HCT116 (cell line): ENCODE measurements around the gene NT5DC3. TPM values are rescaled to one million over a fixed set of nuclear protein-coding genes. Genes with fewer than 3 reads are reported as not detected.

Experiments
- ATAC-seq: fragments of 200-7000 bp; cut with Tn5 transposase; 2 replicates; pipeline ENCODE4 v1.9.1; 2020; ENCODE audit warnings: mild to moderate bottlenecking, moderate library complexity
- BruUV-seq: library from RNA; stranded (reverse); fragments of 400-500 nt; replicated peaks from 2 replicates; lab custom pipeline; 2021; lab: Mats Ljungman, UMichigan
- CTCF ChIA-PET: fragments of 300-600 bp; sonication (Branson Sonifier 250); formaldehyde crosslinking; loops from one replicate; lab custom pipeline; 2021; ENCODE audit warnings: antibody characterized with exemption; lab: Charles Lee
- POLR2A ChIA-PET: fragments of 300-600, 350-600 bp; sonication (Branson Sonifier 250); formaldehyde crosslinking; loops from one replicate; lab custom pipeline; 2021; ENCODE audit warnings: antibody characterized with exemption; lab: Charles Lee
- RAD21 ChIA-PET, 2 experiments: fragments of 300-600 bp; sonication (Branson Sonifier 250); formaldehyde crosslinking; loops; one replicate each; lab custom pipeline; 2023; ENCODE audit warnings: low total read pairs in 2 of 2; ENCODE audit not compliant: uncharacterized antibody in 2 of 2, unreplicated experiment in 2 of 2, low non-redundant PET in 1 of 2; lab: Charles Lee
- DNase-seq: peaks from one replicate; pipeline ENCODE4 v3.0.0-alpha.2; 2010; ENCODE audit warnings: low read depth, low spot score
- H2AFZ ChIP-seq: fragments of 200-600 bp; shearing (Covaris generic), sonication (generic); 2 replicates; pipeline ENCODE4 v1.6.1; 2017; ENCODE audit warnings: low read depth, mixed run types, mixed read lengths, antibody characterized with exemption, low read length; ENCODE audit not compliant: poor library complexity, severe bottlenecking
- H3K27ac ChIP-seq: 2 replicates; pipeline ENCODE4 v1.5.1; 2012; ENCODE audit warnings: low read depth, low read length
- H3K27me3 ChIP-seq: fragments of 200-600 bp; sonication (generic); 2 replicates; pipeline ENCODE4 v1.6.1; 2016; ENCODE audit warnings: mixed run types, low read length, mixed read lengths; ENCODE audit not compliant: insufficient read depth
- H3K36me3 ChIP-seq, 2 experiments: fragments of 200-500 bp in 1 of 2; fragments of 200-600 bp in 1 of 2; sonication (Bioruptor generic) in 1 of 2; sonication (generic) in 1 of 2; 2 replicates each; pipeline versions ENCODE4 v1.5.1 to v1.6.1; 2014 to 2016; ENCODE audit warnings: low read length in 2 of 2, inconsistent platforms in 1 of 2, mixed read lengths in 1 of 2, mixed run types in 1 of 2; ENCODE audit not compliant: insufficient read depth in 2 of 2, control insufficient read depth in 1 of 2
- H3K4me1 ChIP-seq, 2 experiments: fragments of 200-600 bp in 1 of 2; sonication (generic) in 1 of 2; 2 replicates each; pipeline versions ENCODE4 v1.5.1 to v1.6.1; 2012 to 2017; ENCODE audit warnings: low read length in 2 of 2, inconsistent platforms in 1 of 2, mild to moderate bottlenecking in 1 of 2, mixed read lengths in 1 of 2, mixed run types in 1 of 2, moderate library complexity in 1 of 2; ENCODE audit not compliant: insufficient read depth in 2 of 2, control insufficient read depth in 1 of 2
- H3K4me2 ChIP-seq: fragments of 200-600 bp; sonication (generic); 2 replicates; pipeline ENCODE4 v1.6.1; 2017; ENCODE audit warnings: mixed run types, low read length, mixed read lengths
- H3K4me3 ChIP-seq, 2 experiments: fragments of 200-600 bp in 1 of 2; sonication (generic) in 1 of 2; replicated peaks in 1 of 2; 2 replicates each; pipeline ENCODE4 v1.5.1; 2011 to 2016; ENCODE audit warnings: low read length in 2 of 2, control low read depth in 1 of 2, low read depth in 1 of 2, mild to moderate bottlenecking in 1 of 2, mixed read lengths in 1 of 2, mixed run types in 1 of 2
- H3K79me2 ChIP-seq: fragments of 200-600 bp; sonication (generic); 2 replicates; pipeline ENCODE4 v1.6.1; 2017; ENCODE audit warnings: mild to moderate bottlenecking, mixed run types, low read length, moderate library complexity, mixed read lengths; ENCODE audit not compliant: insufficient read depth
- H3K9ac ChIP-seq: fragments of 200-600 bp; sonication (generic); 2 replicates; pipeline ENCODE4 v1.6.1; 2016; ENCODE audit warnings: low read length, mixed read lengths
- H3K9me2 ChIP-seq: fragments of 200-600 bp; sonication (generic), shearing (Covaris generic); 2 replicates; pipeline ENCODE4 v1.6.1; 2017; ENCODE audit warnings: mixed run types, mild to moderate bottlenecking, moderate library complexity; ENCODE audit not compliant: insufficient read depth
- H3K9me3 ChIP-seq, 2 experiments: fragments of 200-500 bp in 1 of 2; fragments of 200-600 bp in 1 of 2; sonication (Bioruptor generic) in 1 of 2; sonication (generic) in 1 of 2; 2 replicates each; pipeline ENCODE4 v1.6.1; 2014 to 2017; ENCODE audit warnings: low read length in 2 of 2, mixed read lengths in 2 of 2, inconsistent platforms in 1 of 2, low read depth in 1 of 2, mild to moderate bottlenecking in 1 of 2, mixed run types in 1 of 2, moderate library complexity in 1 of 2; ENCODE audit not compliant: control insufficient read depth in 1 of 2, insufficient read depth in 1 of 2
- H4K20me1 ChIP-seq: fragments of 200-600 bp; sonication (generic), shearing (Covaris generic); 2 replicates; pipeline ENCODE4 v1.6.1; 2017; ENCODE audit warnings: mixed run types, mild to moderate bottlenecking, moderate library complexity; ENCODE audit not compliant: insufficient read depth
- CBX3 ChIP-seq: IDR thresholded peaks from 2 replicates; pipeline ENCODE4 v1.6.1; 2012; ENCODE audit warnings: low read depth
- CEBPB ChIP-seq: IDR thresholded peaks from 2 replicates; pipeline ENCODE4 v1.6.1; 2012; ENCODE audit warnings: low read depth
- EGR1 ChIP-seq: IDR thresholded peaks from 2 replicates; pipeline ENCODE4 v1.6.1; 2012; ENCODE audit warnings: low read depth
- POLR2A ChIP-seq: IDR thresholded peaks from 2 replicates; pipeline ENCODE4 v1.7.0; 2011; ENCODE audit warnings: borderline replicate concordance; ENCODE audit not compliant: insufficient read depth, insufficient read length; ENCODE audit errors: extremely low read depth
- RAD21 ChIP-seq: IDR thresholded peaks from 2 replicates; pipeline ENCODE4 v1.6.1; 2012; ENCODE audit warnings: low read depth, mild to moderate bottlenecking
- SP1 ChIP-seq: IDR thresholded peaks from 2 replicates; pipeline ENCODE4 v1.6.1; 2012; ENCODE audit warnings: low read depth
- SRF ChIP-seq: IDR thresholded peaks from 2 replicates; pipeline ENCODE4 v1.6.1; 2012; ENCODE audit warnings: low read depth
- TCF7L2 ChIP-seq: IDR thresholded peaks from 2 replicates; pipeline ENCODE4 v1.7.0; 2011; ENCODE audit warnings: borderline replicate concordance, inconsistent platforms; ENCODE audit not compliant: insufficient read depth, insufficient read length; ENCODE audit errors: extremely low read depth
- YY1 ChIP-seq: IDR thresholded peaks from 2 replicates; pipeline ENCODE4 v1.6.1; 2011; ENCODE audit warnings: low read length, low read depth, moderate library complexity, mild to moderate bottlenecking; ENCODE audit not compliant: insufficient replicate concordance; ENCODE audit errors: extremely low read depth
- ZFX ChIP-seq: fragments of 450-650 bp; IDR thresholded peaks from 2 replicates; pipeline ENCODE4 v1.6.1; 2017
- intact Hi-C: fragments of 100-400 bp; cut with micrococcal nuclease; formaldehyde crosslinking; loops from 2 replicates; pipeline ENCODE4 v1.10.0; 2022
- total RNA-seq: library from RNA; stranded (reverse); gene quantifications from one replicate; pipeline ENCODE4 v1.2.1, GENCODE V29; 2021; ENCODE audit not compliant: unreplicated experiment
- TF ChIP-seq, protein P1 (sequence below): IDR thresholded peaks from 2 replicates; pipeline ENCODE4 v1.6.1; 2012
- TF ChIP-seq, protein P2 (sequence below), 3 experiments: fragments of 200-600 bp in 1 of 3; sonication (generic) in 1 of 3; IDR thresholded peaks in 2 of 3; conservative IDR thresholded peaks in 1 of 3; 2 replicates each; pipeline ENCODE4 v1.5.1; 2012 to 2017; ENCODE audit warnings: low read depth in 2 of 3, low read length in 2 of 3, antibody characterized with exemption in 1 of 3, borderline replicate concordance in 1 of 3, control low read depth in 1 of 3, mild to moderate bottlenecking in 1 of 3, mixed read lengths in 1 of 3, mixed run types in 1 of 3, moderate library complexity in 1 of 3; ENCODE audit not compliant: insufficient read depth in 1 of 3
- TF ChIP-seq, protein P3 (sequence below): IDR thresholded peaks from 2 replicates; pipeline ENCODE4 v1.6.1; 2012; ENCODE audit warnings: low read depth
- TF ChIP-seq, protein P4 (sequence below): IDR thresholded peaks from 2 replicates; pipeline ENCODE4 v1.6.1; 2012

NT5DC3 gene
- total RNA-seq, 1 experiment from 2014 or later: 18.7 TPM

DNA sequence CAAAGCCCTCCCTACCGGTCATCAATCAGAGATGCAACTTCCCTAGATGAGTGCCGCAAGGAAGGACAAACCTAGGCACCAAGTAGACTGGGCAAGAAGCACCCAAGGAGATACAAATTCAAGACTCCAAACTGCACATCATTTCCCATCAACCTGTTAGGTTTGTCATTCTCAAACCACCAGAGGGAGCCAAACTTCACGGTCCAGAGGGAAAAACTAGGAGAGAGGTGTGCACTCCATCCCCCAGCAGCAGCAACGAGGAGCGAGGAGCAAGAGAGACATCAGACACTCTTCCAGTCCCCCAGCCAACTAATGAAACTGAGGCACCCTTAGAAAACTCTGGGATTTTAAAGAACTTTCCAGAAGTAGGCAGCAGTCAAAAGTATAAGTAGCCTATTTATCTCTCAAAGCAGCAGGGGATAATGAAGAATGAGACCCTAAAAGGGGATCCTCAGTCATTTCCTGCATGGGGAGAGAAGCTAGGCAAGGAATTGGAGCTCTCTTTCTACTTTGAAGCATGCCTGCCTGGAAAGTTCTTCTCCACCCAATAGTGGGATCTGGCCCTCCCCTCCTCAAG lies 37.0 kb upstream of the NT5DC3 start:
- H3K36me3 ChIP-seq: no peaks in the 10 kb centered on the region
- no peak overlapping the region for H2AFZ ChIP-seq
- CTCF ChIA-PET: no interaction called here
- peaks cover 0 to 4% of the 10 kb centered on the region in 2 experiments; a peak in 1 of 4 replicates for H3K4me1 ChIP-seq
- peak; percentile 99 for ATAC-seq
- no peaks in the 10 kb centered on the region for H3K79me2 ChIP-seq
- peak overlapping the region; percentile 24; the same call in 1 of the 2 replicates for H3K4me2 ChIP-seq
- no peaks in the 10 kb centered on the region for H3K9me2 ChIP-seq
- POLR2A ChIA-PET: no interaction called here
- no peak overlapping the region for H3K9ac ChIP-seq
- H3K27ac ChIP-seq: no peak overlapping the region
- no peaks in the 10 kb centered on the region for H4K20me1 ChIP-seq
- RAD21 ChIA-PET: no interaction called here
- TF ChIP-seq ZFX: no peak
- no peak for TF ChIP-seq SP1
- TF ChIP-seq, protein P1, sequence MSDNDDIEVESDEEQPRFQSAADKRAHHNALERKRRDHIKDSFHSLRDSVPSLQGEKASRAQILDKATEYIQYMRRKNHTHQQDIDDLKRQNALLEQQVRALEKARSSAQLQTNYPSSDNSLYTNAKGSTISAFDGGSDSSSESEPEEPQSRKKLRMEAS: no peak
- peak; percentile 39; the same call in 1 of the 2 replicates for TF ChIP-seq CBX3
- TF ChIP-seq, protein P2, sequence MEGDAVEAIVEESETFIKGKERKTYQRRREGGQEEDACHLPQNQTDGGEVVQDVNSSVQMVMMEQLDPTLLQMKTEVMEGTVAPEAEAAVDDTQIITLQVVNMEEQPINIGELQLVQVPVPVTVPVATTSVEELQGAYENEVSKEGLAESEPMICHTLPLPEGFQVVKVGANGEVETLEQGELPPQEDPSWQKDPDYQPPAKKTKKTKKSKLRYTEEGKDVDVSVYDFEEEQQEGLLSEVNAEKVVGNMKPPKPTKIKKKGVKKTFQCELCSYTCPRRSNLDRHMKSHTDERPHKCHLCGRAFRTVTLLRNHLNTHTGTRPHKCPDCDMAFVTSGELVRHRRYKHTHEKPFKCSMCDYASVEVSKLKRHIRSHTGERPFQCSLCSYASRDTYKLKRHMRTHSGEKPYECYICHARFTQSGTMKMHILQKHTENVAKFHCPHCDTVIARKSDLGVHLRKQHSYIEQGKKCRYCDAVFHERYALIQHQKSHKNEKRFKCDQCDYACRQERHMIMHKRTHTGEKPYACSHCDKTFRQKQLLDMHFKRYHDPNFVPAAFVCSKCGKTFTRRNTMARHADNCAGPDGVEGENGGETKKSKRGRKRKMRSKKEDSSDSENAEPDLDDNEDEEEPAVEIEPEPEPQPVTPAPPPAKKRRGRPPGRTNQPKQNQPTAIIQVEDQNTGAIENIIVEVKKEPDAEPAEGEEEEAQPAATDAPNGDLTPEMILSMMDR (IDR thresholded peaks at IDR 0.05 in 2 of 3, conservative IDR thresholded peaks at IDR 0.05 in 1 of 3; ENCODE audit: borderline replicate concordance in 1 of 3, insufficient read depth in 1 of 3, low read depth in 2 of 3, low read length in 2 of 3): peak; percentile 71 to 87 (median 79)
- TF ChIP-seq, protein P3, sequence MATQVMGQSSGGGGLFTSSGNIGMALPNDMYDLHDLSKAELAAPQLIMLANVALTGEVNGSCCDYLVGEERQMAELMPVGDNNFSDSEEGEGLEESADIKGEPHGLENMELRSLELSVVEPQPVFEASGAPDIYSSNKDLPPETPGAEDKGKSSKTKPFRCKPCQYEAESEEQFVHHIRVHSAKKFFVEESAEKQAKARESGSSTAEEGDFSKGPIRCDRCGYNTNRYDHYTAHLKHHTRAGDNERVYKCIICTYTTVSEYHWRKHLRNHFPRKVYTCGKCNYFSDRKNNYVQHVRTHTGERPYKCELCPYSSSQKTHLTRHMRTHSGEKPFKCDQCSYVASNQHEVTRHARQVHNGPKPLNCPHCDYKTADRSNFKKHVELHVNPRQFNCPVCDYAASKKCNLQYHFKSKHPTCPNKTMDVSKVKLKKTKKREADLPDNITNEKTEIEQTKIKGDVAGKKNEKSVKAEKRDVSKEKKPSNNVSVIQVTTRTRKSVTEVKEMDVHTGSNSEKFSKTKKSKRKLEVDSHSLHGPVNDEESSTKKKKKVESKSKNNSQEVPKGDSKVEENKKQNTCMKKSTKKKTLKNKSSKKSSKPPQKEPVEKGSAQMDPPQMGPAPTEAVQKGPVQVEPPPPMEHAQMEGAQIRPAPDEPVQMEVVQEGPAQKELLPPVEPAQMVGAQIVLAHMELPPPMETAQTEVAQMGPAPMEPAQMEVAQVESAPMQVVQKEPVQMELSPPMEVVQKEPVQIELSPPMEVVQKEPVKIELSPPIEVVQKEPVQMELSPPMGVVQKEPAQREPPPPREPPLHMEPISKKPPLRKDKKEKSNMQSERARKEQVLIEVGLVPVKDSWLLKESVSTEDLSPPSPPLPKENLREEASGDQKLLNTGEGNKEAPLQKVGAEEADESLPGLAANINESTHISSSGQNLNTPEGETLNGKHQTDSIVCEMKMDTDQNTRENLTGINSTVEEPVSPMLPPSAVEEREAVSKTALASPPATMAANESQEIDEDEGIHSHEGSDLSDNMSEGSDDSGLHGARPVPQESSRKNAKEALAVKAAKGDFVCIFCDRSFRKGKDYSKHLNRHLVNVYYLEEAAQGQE: no peak
- TF ChIP-seq, protein P4, sequence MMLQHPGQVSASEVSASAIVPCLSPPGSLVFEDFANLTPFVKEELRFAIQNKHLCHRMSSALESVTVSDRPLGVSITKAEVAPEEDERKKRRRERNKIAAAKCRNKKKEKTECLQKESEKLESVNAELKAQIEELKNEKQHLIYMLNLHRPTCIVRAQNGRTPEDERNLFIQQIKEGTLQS: no peak
- TF ChIP-seq TCF7L2: no peak
- no peak for TF ChIP-seq POLR2A
- TF ChIP-seq YY1: peak; percentile 35
- no peak for TF ChIP-seq CEBPB
- peak; percentile 92 for TF ChIP-seq RAD21
- TF ChIP-seq EGR1: no peak
- no peak for TF ChIP-seq SRF
- intact Hi-C loops: loop anchor here (5.0 to 10.0 kb wide), 3 partner anchors 89 to 1507 kb away; partner anchors contain the start of gene TDG
- no peaks in the 10 kb centered on the region for H3K27me3 ChIP-seq
- no TSS peak for BruUV-seq
- DNase-seq: peak; percentile 64
- H3K9me3 ChIP-seq: no peaks in the 10 kb centered on the region
- no peak overlapping the region for H3K4me3 ChIP-seq
